ENCODE measurements around the gene YLPM1.

- no peak for TF ChIP-seq EZH2 (IDR thresholded peaks at IDR 0.05; ENCODE audit: borderline replicate concordance, low read depth, low read length, poor library complexity, severe bottlenecking)
- TF ChIP-seq CTCF (conservative IDR thresholded peaks at IDR 0.05; ENCODE audit: low read depth, low read length): no peak
Observed at GRCh38 chr14:74733221-74733620, 29.9 kb upstream of the YLPM1 start.

Data from A673 (cell line).